A549 (cell line): ENCODE measurements around the gene CSTA. TPM values are rescaled to one million over a fixed set of nuclear protein-coding genes. Genes with fewer than 3 reads are reported as not detected.

ENCODE experiments used
- ATAC-seq, 2 experiments: fragments of 200-7000 bp in 1 of 2; fragments of >200 bp in 1 of 2; cut with Nextera tagmentation in 1 of 2; cut with Tn5 transposase in 1 of 2; 3 replicates each; pipeline versions ENCODE4 v1.8.0 to v1.9.1; 2018 to 2020; ENCODE audit warnings: mild to moderate bottlenecking in 1 of 2, moderate library complexity in 1 of 2
- CTCF ChIA-PET: fragments of 300-600 bp; sonication (Branson Sonifier 250); formaldehyde crosslinking; extraction: SDS; loops from one replicate; lab custom pipeline; 2021; ENCODE audit warnings: antibody characterized with exemption, inconsistent platforms; lab: Yijun Ruan, JAX
- POLR2A ChIA-PET: fragments of 350-600 bp; formaldehyde crosslinking; extraction: SDS; loops from one replicate; lab custom pipeline; 2021; ENCODE audit warnings: antibody characterized with exemption, inconsistent platforms; lab: Yijun Ruan, JAX
- DNase-seq, 2 experiments: peaks; one replicate each; pipeline versions ENCODE4 v3.0.0 to v3.0.0-alpha.2; 2011 to 2016; ENCODE audit warnings: low read depth in 1 of 2, low spot score in 1 of 2
- FAIRE-seq: peaks from 2 replicates; lab custom pipeline; 2011; peaks lifted over from hg19 to GRCh38; lab: Jason Lieb, UNC
- H3K27ac ChIP-seq, 2 experiments: fragments of >200 bp; sonication (Bioruptor Twin); formaldehyde crosslinking; 3 replicates each; pipeline ENCODE4 v1.5.1; 2016 to 2017
- H3K4me1 ChIP-seq: fragments of >200 bp; sonication (Bioruptor Twin); formaldehyde crosslinking; 3 replicates; pipeline ENCODE4 v1.6.1; 2016
- H3K4me2 ChIP-seq: fragments of >200 bp; sonication (Bioruptor Twin); formaldehyde crosslinking; 3 replicates; pipeline ENCODE4 v1.6.1; 2016
- H3K4me3 ChIP-seq: fragments of >200 bp; sonication (Bioruptor Twin); formaldehyde crosslinking; 3 replicates; pipeline ENCODE4 v1.5.1; 2016
- H3K9me3 ChIP-seq: fragments of >200 bp; sonication (Bioruptor Twin); formaldehyde crosslinking; 3 replicates; pipeline ENCODE4 v1.6.1; 2016
- ATOH8 ChIP-seq: fragments of 250-450 bp; sonication (Bioruptor Pico); IDR thresholded peaks from 2 replicates; pipeline ENCODE4 v1.5.0; 2020; ENCODE audit warnings: low read depth, mild to moderate bottlenecking, moderate library complexity
- CHD2 ChIP-seq: fragments of 150-350 bp; IDR thresholded peaks from 2 replicates; pipeline ENCODE4 v1.6.1; 2014; ENCODE audit warnings: low read length; ENCODE audit not compliant: partially characterized antibody
- CTCF ChIP-seq: fragments of >200 bp; sonication (Bioruptor Twin); formaldehyde crosslinking; IDR thresholded peaks from 3 replicates; pipeline ENCODE4 v1.5.1; 2016
- E2F6 ChIP-seq: IDR thresholded peaks from 2 replicates; pipeline ENCODE4 v1.6.1; 2012; ENCODE audit warnings: low read depth, borderline replicate concordance
- ELK1 ChIP-seq: fragments of 150-350 bp; IDR thresholded peaks from 2 replicates; pipeline ENCODE4 v1.6.1; 2014; ENCODE audit warnings: low read depth, mild to moderate bottlenecking, low read length
- ESRRA ChIP-seq: fragments of 150-350 bp; IDR thresholded peaks from 2 replicates; pipeline ENCODE4 v1.6.1; 2014; ENCODE audit warnings: mild to moderate bottlenecking, low read length, borderline replicate concordance
- GATA3 ChIP-seq: IDR thresholded peaks from 2 replicates; pipeline ENCODE4 v1.6.1; 2012; ENCODE audit warnings: borderline replicate concordance
- HES2 ChIP-seq: fragments of >200 bp; sonication (Bioruptor Twin); formaldehyde crosslinking; IDR thresholded peaks from 2 replicates; pipeline ENCODE4 v1.6.1; 2016
- HEYL ChIP-seq: fragments of 250-450 bp; sonication (Bioruptor Pico); IDR thresholded peaks from 2 replicates; pipeline ENCODE4 v1.8.0; 2021; ENCODE audit warnings: mild to moderate bottlenecking, moderate library complexity
- HOXA7 ChIP-seq: fragments of 250-450 bp; sonication (Bioruptor Pico); IDR thresholded peaks from 2 replicates; pipeline ENCODE4 v1.5.0; 2020; ENCODE audit warnings: mild to moderate bottlenecking, moderate library complexity
- JUN ChIP-seq, 2 experiments: fragments of >200 bp; sonication (Bioruptor Twin); formaldehyde crosslinking; IDR thresholded peaks; 2 replicates in 1 of 2; 3 replicates in 1 of 2; pipeline ENCODE4 v1.6.1; 2016 to 2017
- KDM1A ChIP-seq: fragments of 200-600 bp; sonication (generic); IDR thresholded peaks from 2 replicates; pipeline ENCODE4 v1.6.1; 2016; ENCODE audit warnings: low read depth, mild to moderate bottlenecking
- KDM5A ChIP-seq: fragments of 200-600 bp; sonication (generic); IDR thresholded peaks from 2 replicates; pipeline ENCODE4 v1.6.1; 2016; ENCODE audit warnings: antibody characterized with exemption, mild to moderate bottlenecking
- MAX ChIP-seq: IDR thresholded peaks from 2 replicates; pipeline ENCODE4 v1.6.1; 2012
- MAZ ChIP-seq: fragments of 150-350 bp; IDR thresholded peaks from 2 replicates; pipeline ENCODE4 v1.6.1; 2014; ENCODE audit warnings: antibody characterized with exemption, low read depth, low read length, borderline replicate concordance
- MYC ChIP-seq: IDR thresholded peaks from 2 replicates; pipeline ENCODE4 v1.6.1; 2012; ENCODE audit warnings: mild to moderate bottlenecking, inconsistent platforms, low read length, improper control_type of control experiment, borderline replicate concordance
- PHF8 ChIP-seq: fragments of 200-600 bp; sonication (generic); IDR thresholded peaks from 2 replicates; pipeline ENCODE4 v1.6.1; 2016; ENCODE audit warnings: low read depth, mild to moderate bottlenecking, antibody characterized with exemption, moderate library complexity, borderline replicate concordance
- POLR2AphosphoS2 ChIP-seq: conservative IDR thresholded peaks from 2 replicates; pipeline ENCODE4 v1.6.1; 2012; ENCODE audit warnings: low read length, improper control_type of control experiment, inconsistent platforms
- RARB ChIP-seq: fragments of 250-450 bp; sonication (Bioruptor Pico); IDR thresholded peaks from 2 replicates; pipeline ENCODE4 v1.8.0; 2021; ENCODE audit warnings: mild to moderate bottlenecking, moderate library complexity
- RCOR1 ChIP-seq: fragments of 150-350 bp; IDR thresholded peaks from 2 replicates; pipeline ENCODE4 v1.6.1; 2014; ENCODE audit warnings: antibody characterized with exemption, low read length, low read depth
- RFX5 ChIP-seq: fragments of 450-650 bp; IDR thresholded peaks from 2 replicates; pipeline ENCODE4 v1.7.1; 2014; ENCODE audit warnings: antibody characterized with exemption, mild to moderate bottlenecking, moderate library complexity
- TP53 ChIP-seq: fragments of 250-450 bp; sonication (Bioruptor Pico); IDR thresholded peaks from 2 replicates; pipeline ENCODE4 v1.5.0; 2021; ENCODE audit warnings: mild to moderate bottlenecking, moderate library complexity
- USF2 ChIP-seq: fragments of 450-650 bp; IDR thresholded peaks from 2 replicates; pipeline ENCODE4 v1.6.1; 2014; ENCODE audit warnings: antibody characterized with exemption
- ZC3H11A ChIP-seq: fragments of 450-650 bp; IDR thresholded peaks from 2 replicates; pipeline ENCODE4 v1.6.1; 2014; ENCODE audit warnings: antibody characterized with exemption, mild to moderate bottlenecking
- ZFP36 ChIP-seq: fragments of 450-650 bp; IDR thresholded peaks from 2 replicates; pipeline ENCODE4 v1.6.1; 2014; ENCODE audit warnings: borderline replicate concordance; ENCODE audit not compliant: partially characterized antibody
- ZSCAN20 ChIP-seq: fragments of 250-450 bp; sonication (Bioruptor Pico); IDR thresholded peaks from 2 replicates; pipeline ENCODE4 v1.8.0; 2022; ENCODE audit warnings: mild to moderate bottlenecking, moderate library complexity
- WGBS: methylation state at CpG from one replicate; pipeline ENCODE4 v1.1.6; 2017; ENCODE audit errors: missing lambda C conversion rate; 5-methylcytosine and 5-hydroxymethylcytosine counted together
- polyA plus RNA-seq, 4 experiments: library from polyadenylated mRNA; depleted of rRNA in 3 of 4; stranded (reverse); fragments of >200 nt; fragmentation: RNase III in 1 of 4; extraction: RNeasy Plus Mini Kit Qiagen cat#74134 plus additional on column Dnase treatment in 1 of 4; gene quantifications; 2 replicates in 3 of 4; 3 replicates in 1 of 4; pipeline ENCODE4 v1.2.3, GENCODE V29; 2011 to 2017

CSTA gene
- polyA plus RNA-seq, 2 of the 4 experiments (the other 2 are of a cell fraction), result 0.41 to 7.8 TPM

GRCh38 chr3:122350814-122351418 is 25.9 kb downstream of the CSTA start:
- H3K4me2 ChIP-seq, result no peak overlapping the region
- H3K4me3 ChIP-seq, result no peak overlapping the region
- 74% methylated on average over 5 of the region's 5 CpGs for WGBS
- H3K9me3 ChIP-seq, result no peaks in the 10 kb centered on the region
- no peak overlapping the region for H3K27ac ChIP-seq
- no peak for DNase-seq
- POLR2A ChIA-PET, result interaction anchor here (0.7 kb wide), 1 partner anchor 14 kb away, joined by 3 read pairs; no protein-coding TSS in a partner anchor
- peaks cover 3% of the 10 kb centered on the region; the same call in 1 of the 3 replicates for H3K4me1 ChIP-seq
- no peak for FAIRE-seq
- TF ChIP-seq ATOH8, result no peak
- no peak for TF ChIP-seq GATA3
- no peak for TF ChIP-seq PHF8
- no peak for TF ChIP-seq POLR2AphosphoS2
- TF ChIP-seq E2F6, result no peak
- no peak for TF ChIP-seq CTCF
- no peak for TF ChIP-seq HOXA7
- TF ChIP-seq ZC3H11A, result no peak
- TF ChIP-seq CHD2, result no peak
- no peak for TF ChIP-seq TP53 (CRISPR knock-in tag)
- TF ChIP-seq RCOR1, result no peak
- no peak for TF ChIP-seq ZSCAN20 (CRISPR knock-in tag)
- no peak for TF ChIP-seq MYC
- TF ChIP-seq KDM1A, result no peak
- CTCF ChIA-PET, result interaction anchor here (0.7 to 1.1 kb wide), 2 partner anchors 45 to 250 kb away, joined by 3 read pairs; no protein-coding TSS in a partner anchor
- ATAC-seq, result no peak

GRCh38 chr3:122351612-122352011 is 26.6 kb downstream of the CSTA start:
- ATAC-seq, result no peak
- CTCF ChIA-PET, result no interaction called here
- no peak overlapping the region for H3K4me3 ChIP-seq
- FAIRE-seq, result no peak
- no peak for TF ChIP-seq RFX5
- TF ChIP-seq ELK1, result no peak
- no peak for TF ChIP-seq CHD2
- no peak for TF ChIP-seq KDM1A
- no peak for TF ChIP-seq RARB (CRISPR knock-in tag)
- no peak for TF ChIP-seq POLR2AphosphoS2
- TF ChIP-seq CTCF, result no peak
- TF ChIP-seq HES2, result no peak
- no peak for TF ChIP-seq ZFP36
- no peak for TF ChIP-seq JUN (IDR thresholded peaks at IDR 0.05)
- no peak for TF ChIP-seq HEYL
- TF ChIP-seq HOXA7, result no peak
- no peak for TF ChIP-seq MAZ
- TF ChIP-seq ESRRA, result no peak
- TF ChIP-seq USF2, result no peak
- no peak for TF ChIP-seq KDM5A
- TF ChIP-seq MAX, result no peak
- TF ChIP-seq, all 56 proteins: peak for 0
- Histone ChIP-seq H3K4me2 (no peak overlapping the region), H3K9me3 (no peaks in the 10 kb centered on the region), H3K4me1 (peaks cover 3% of the 10 kb centered on the region; the same call in 1 of the 3 replicates), H3K27ac (no peak overlapping the region)
- no peak for DNase-seq
- 88% methylated on average over 4 of the region's 4 CpGs for WGBS
- POLR2A ChIA-PET, result no interaction called here
